Stimulated activated effector memory CD8-positive, alpha-beta T cell treated with anti-CD3 and anti-CD28 coated beads, Interleukin-12 subunit alpha, Interleukin-12 subunit beta, amount 100 ng/mL, for 72 hours (primary cell): Measurements from ENCODE around the gene RELN.
A peak's percentile ranks its signal among the peaks of the same experiment; 100 is the strongest.
"Not testable (repeated sequence)": the region's sequence is repeated elsewhere in the genome, so short reads cannot be mapped to it uniquely, and the experiment has no call there.

Experiments used
- ATAC-seq: fragments of 150-1000 bp; cut with Tn5 transposase; 2 replicates; pipeline ENCODE4 v1.10.0; 2021
- DNase-seq, 2 donors: peaks; one replicate each; pipeline ENCODE4 v3.0.0; 2021 to 2022; ENCODE audit warnings: low spot score in 2 of 2
- H3K27ac Mint-ChIP-seq: one replicate; pipeline ENCODE4 v1.8.0; 2022; ENCODE audit warnings: mild to moderate bottlenecking, mixed read lengths
- H3K36me3 Mint-ChIP-seq: one replicate; pipeline ENCODE4 v1.8.0; 2022; ENCODE audit warnings: mild to moderate bottlenecking, mixed read lengths
- H3K4me1 Mint-ChIP-seq: one replicate; pipeline ENCODE4 v1.8.0; 2022; ENCODE audit warnings: mixed read lengths
- H3K4me3 Mint-ChIP-seq: one replicate; pipeline ENCODE4 v1.8.0; 2022; ENCODE audit warnings: mild to moderate bottlenecking, mixed read lengths
- H3K9me3 Mint-ChIP-seq: one replicate; pipeline ENCODE4 v1.8.0; 2022; ENCODE audit warnings: mixed read lengths

Gene RELN

GRCh38 chr7:103936558-103936957 is 52.9 kb downstream of the RELN start:
- Mint-ChIP-seq H3K36me3 (no peaks in the 10 kb centered on the region), H3K9me3 (no peaks in the 10 kb centered on the region), H3K4me1 (no peaks in the 10 kb centered on the region), H3K4me3 (no peak overlapping the region), H3K27ac (no peak overlapping the region)
- ATAC-seq: no peak
- no peak for DNase-seq

GRCh38 chr7:103934508-103934907 is 55.0 kb downstream of the RELN start:
- Mint-ChIP-seq H3K4me1 (no peaks in the 10 kb centered on the region), H3K36me3 (no peaks in the 10 kb centered on the region), H3K9me3 (no peaks in the 10 kb centered on the region), H3K4me3 (no peak overlapping the region), H3K27ac (no peak overlapping the region)
- ATAC-seq: no peak
- DNase-seq: no peak

GRCh38 chr7:103932389-103932788 is 57.1 kb downstream of the RELN start:
- no peak overlapping the region for H3K27ac Mint-ChIP-seq
- H3K9me3 Mint-ChIP-seq: no peaks in the 10 kb centered on the region
- H3K4me3 Mint-ChIP-seq: no peak overlapping the region
- no peak for DNase-seq
- H3K36me3 Mint-ChIP-seq: no peaks in the 10 kb centered on the region
- H3K4me1 Mint-ChIP-seq: no peaks in the 10 kb centered on the region
- ATAC-seq: no peak

- Mint-ChIP-seq H3K9me3 (no peaks in the 10 kb centered on the region), H3K27ac (no peak overlapping the region), H3K4me3 (no peak overlapping the region), H3K4me1 (no peaks in the 10 kb centered on the region), H3K36me3 (no peaks in the 10 kb centered on the region)
- DNase-seq: no peak
- ATAC-seq: no peak
Observed at GRCh38 chr7:103929901-103930311, 59.6 kb downstream of the RELN start.

- DNase-seq (no peak), ATAC-seq (no peak)
- no peaks in the 10 kb centered on the region for H3K9me3 Mint-ChIP-seq
- H3K36me3 Mint-ChIP-seq: no peaks in the 10 kb centered on the region
- no peak overlapping the region for H3K4me3 Mint-ChIP-seq
- H3K4me1 Mint-ChIP-seq: no peaks in the 10 kb centered on the region
- no peak overlapping the region for H3K27ac Mint-ChIP-seq
Observed at GRCh38 chr7:103928581-103928980, 60.9 kb downstream of the RELN start.

GRCh38 chr7:103924184-103924583 is 65.3 kb downstream of the RELN start:
- Mint-ChIP-seq H3K4me3 (no peak overlapping the region), H3K27ac (no peak overlapping the region), H3K4me1 (no peaks in the 10 kb centered on the region), H3K36me3 (no peaks in the 10 kb centered on the region), H3K9me3 (no peaks in the 10 kb centered on the region)
- DNase-seq: no peak
- ATAC-seq: no peak

GRCh38 chr7:103922407-103922806 is 67.1 kb downstream of the RELN start:
- DNase-seq (no peak), ATAC-seq (no peak)
- H3K9me3 Mint-ChIP-seq: no peaks in the 10 kb centered on the region
- H3K4me3 Mint-ChIP-seq: no peak overlapping the region
- no peak overlapping the region for H3K27ac Mint-ChIP-seq
- no peaks in the 10 kb centered on the region for H3K4me1 Mint-ChIP-seq
- H3K36me3 Mint-ChIP-seq: no peaks in the 10 kb centered on the region

- ATAC-seq (no peak), DNase-seq (no peak)
- Mint-ChIP-seq H3K27ac (no peak overlapping the region), H3K4me3 (no peak overlapping the region), H3K36me3 (no peaks in the 10 kb centered on the region), H3K9me3 (no peaks in the 10 kb centered on the region), H3K4me1 (no peaks in the 10 kb centered on the region)
Observed at GRCh38 chr7:103921692-103922091, 67.8 kb downstream of the RELN start.

GRCh38 chr7:103919272-103919868 is 70.1 kb downstream of the RELN start:
- Mint-ChIP-seq H3K36me3 (no peaks in the 10 kb centered on the region), H3K27ac (no peak overlapping the region), H3K4me1 (no peaks in the 10 kb centered on the region), H3K4me3 (no peak overlapping the region), H3K9me3 (no peaks in the 10 kb centered on the region)
- ATAC-seq (no peak), DNase-seq (no peak)

- Mint-ChIP-seq H3K4me1 (no peaks in the 10 kb centered on the region), H3K36me3 (no peaks in the 10 kb centered on the region), H3K4me3 (no peak overlapping the region), H3K9me3 (no peaks in the 10 kb centered on the region), H3K27ac (no peak overlapping the region)
- DNase-seq: no peak
- ATAC-seq: no peak
Observed at GRCh38 chr7:103918631-103919271, 70.7 kb downstream of the RELN start.

- no peaks in the 10 kb centered on the region for H3K36me3 Mint-ChIP-seq
- H3K4me3 Mint-ChIP-seq: no peak overlapping the region
- ATAC-seq: peak; percentile 46
- H3K9me3 Mint-ChIP-seq: no peaks in the 10 kb centered on the region
- no peaks in the 10 kb centered on the region for H3K4me1 Mint-ChIP-seq
- no peak overlapping the region for H3K27ac Mint-ChIP-seq
- no peak for DNase-seq
Observed at GRCh38 chr7:103915680-103916357, 73.6 kb downstream of the RELN start.

- no peak for DNase-seq
- Mint-ChIP-seq H3K4me1 (no peaks in the 10 kb centered on the region), H3K4me3 (no peak overlapping the region), H3K36me3 (no peaks in the 10 kb centered on the region), H3K27ac (no peak overlapping the region), H3K9me3 (no peaks in the 10 kb centered on the region)
- no peak for ATAC-seq
Observed at GRCh38 chr7:103914147-103914899, 75.1 kb downstream of the RELN start.

- DNase-seq (no peak), ATAC-seq (no peak)
- Mint-ChIP-seq H3K36me3 (no peaks in the 10 kb centered on the region), H3K4me3 (no peak overlapping the region), H3K27ac (no peak overlapping the region), H3K4me1 (no peaks in the 10 kb centered on the region), H3K9me3 (no peaks in the 10 kb centered on the region)
Observed at GRCh38 chr7:103912891-103913605, 76.4 kb downstream of the RELN start.

- H3K4me3 Mint-ChIP-seq, H3K4me1 Mint-ChIP-seq, DNase-seq, H3K9me3 Mint-ChIP-seq, H3K36me3 Mint-ChIP-seq, H3K27ac Mint-ChIP-seq, ATAC-seq: not testable (repeated sequence)
Observed at GRCh38 chr7:103911015-103911414, 78.4 kb downstream of the RELN start.

- Mint-ChIP-seq H3K9me3 (no peaks in the 10 kb centered on the region), H3K27ac (no peak overlapping the region)
- no peak for ATAC-seq
Observed at GRCh38 chr7:103905997-103906396, 83.5 kb downstream of the RELN start.

More at GRCh38 chr7:103905997-103906396, 83.5 kb downstream of the RELN start:
- H3K36me3 Mint-ChIP-seq: no peaks in the 10 kb centered on the region
- DNase-seq: no peak
- no peaks in the 10 kb centered on the region for H3K4me1 Mint-ChIP-seq
- H3K4me3 Mint-ChIP-seq: no peak overlapping the region
